Left colon (tissue), 2 donors: ENCODE measurements around the gene AZGP1. TPM values are rescaled to one million over a fixed set of nuclear protein-coding genes. Genes with fewer than 3 reads are reported as not detected.
A peak's percentile ranks its signal among the peaks of the same experiment; 100 is the strongest.
"Not testable (repeated sequence)": the region's sequence is repeated elsewhere in the genome, so short reads cannot be mapped to it uniquely, and the experiment has no call there.

Source experiments
- ATAC-seq: fragments of 200-7000 bp; cut with Tn5 transposase; one replicate; pipeline ENCODE4 v1.9.1; 2020; ENCODE audit warnings: mild to moderate bottlenecking, moderate library complexity
- DNase-seq, 2 donors: peaks; one replicate each; pipeline ENCODE4 v3.0.0-alpha.2; 2020
- intact Hi-C, 2 donors: fragments of 100-400 bp; cut with DNase I in 1 of 2; cut with micrococcal nuclease in 1 of 2; formaldehyde crosslinking; loops; one replicate each; pipeline versions ENCODE4 v1.11.2 to v1.14.0; 2022; cut with DNase I, micrococcal nuclease
- total RNA-seq, 2 donors: library from RNA; stranded (reverse); fragmentation: NEBNext Ultra II Directional; extraction: Animal tissue kit (Norgen Biotek cat#: 25700); gene quantifications; one replicate each; pipeline ENCODE4 v1.2.1, GENCODE V29; 2021
- donor health status: DM: no; HTN: no; CAD: no.
- donor health status: DM: yes; HTN: yes; CAD: no.

The AZGP1 gene
- total RNA-seq, 2 donors from 2014 or later, result 3.4 to 4.8 TPM

GRCh38 chr7:99969813-99970212, 6.0 kb downstream of the AZGP1 start:
- ATAC-seq, DNase-seq, intact Hi-C loops: not testable (repeated sequence)

- intact Hi-C loops, result no loop called here
- ATAC-seq (no peak), DNase-seq (no peak)
Measured at GRCh38 chr7:99969298-99969697, 6.5 kb downstream of the AZGP1 start.

- ATAC-seq, result no peak
- intact Hi-C loops, result no loop called here
- no peak for DNase-seq
Measured at GRCh38 chr7:99958564-99959227, 17.1 kb downstream of the AZGP1 start.

GRCh38 chr7:99955247-99955646, 20.6 kb downstream of the AZGP1 start:
- DNase-seq (no peak), ATAC-seq (peak; percentile 22)
- intact Hi-C loops, result no loop called here

- intact Hi-C loops, DNase-seq, ATAC-seq: not testable (repeated sequence)
Measured at GRCh38 chr7:99954643-99955042, 21.2 kb downstream of the AZGP1 start.

- no peak for ATAC-seq
Measured at GRCh38 chr7:99953649-99954048, 22.2 kb downstream of the AZGP1 start.

GRCh38 chr7:99952649-99953048, 23.2 kb downstream of the AZGP1 start:
- DNase-seq, intact Hi-C loops, ATAC-seq: not testable (repeated sequence)

More at GRCh38 chr7:99953649-99954048, 22.2 kb downstream of the AZGP1 start:
- DNase-seq, result no peak
- intact Hi-C loops, result no loop called here

- intact Hi-C loops, ATAC-seq, DNase-seq: not testable (repeated sequence)
Measured at GRCh38 chr7:99950819-99951218, 25.0 kb downstream of the AZGP1 start.

GRCh38 chr7:99949645-99950228, 26.1 kb downstream of the AZGP1 start:
- intact Hi-C loops, result no loop called here
- no peak for DNase-seq
- no peak for ATAC-seq

- intact Hi-C loops, result no loop called here
- ATAC-seq, result no peak
- DNase-seq, result no peak
Measured at GRCh38 chr7:99947608-99948007, 28.2 kb downstream of the AZGP1 start.

- ATAC-seq, result no peak
- intact Hi-C loops, result no loop called here
- no peak for DNase-seq
Measured at GRCh38 chr7:99944497-99945070, 31.2 kb downstream of the AZGP1 start.

- intact Hi-C loops, result no loop called here
Measured at GRCh38 chr7:99943641-99944496, 32.0 kb downstream of the AZGP1 start.

GRCh38 chr7:99938296-99938695, 37.5 kb downstream of the AZGP1 start:
- intact Hi-C loops, result no loop called here
- ATAC-seq (no peak), DNase-seq (no peak)

More at GRCh38 chr7:99943641-99944496, 32.0 kb downstream of the AZGP1 start:
- ATAC-seq (no peak), DNase-seq (no peak)

- DNase-seq, ATAC-seq, intact Hi-C loops: not testable (repeated sequence)
Measured at GRCh38 chr7:99935009-99935408, 40.8 kb downstream of the AZGP1 start.

- intact Hi-C loops, result no loop called here
- DNase-seq, result no peak
- no peak for ATAC-seq
Measured at GRCh38 chr7:99930376-99930775, 45.5 kb downstream of the AZGP1 start.

GRCh38 chr7:99929730-99930053, 46.1 kb downstream of the AZGP1 start:
- ATAC-seq, result peak; percentile 18
- no peak for DNase-seq
- intact Hi-C loops, result no loop called here

- intact Hi-C loops, result no loop called here
- DNase-seq (peak; percentile 38 to 48), ATAC-seq (peak; percentile 99)
Measured at GRCh38 chr7:99928994-99929729, 46.7 kb downstream of the AZGP1 start, which contains the start of gene GJC3. Gene GJC3, minus strand, starts transcription at chr7:99929620. Its CDS starts 0 bp downstream, at chr7:99929620.

GRCh38 chr7:99928188-99928587, 47.6 kb downstream of the AZGP1 start:
- DNase-seq, result no peak
- intact Hi-C loops, result no loop called here
- ATAC-seq, result no peak

GRCh38 chr7:99927536-99927935, 48.3 kb downstream of the AZGP1 start:
- intact Hi-C loops, result no loop called here
- DNase-seq (no peak), ATAC-seq (no peak)
